HEK293 (cell line): Measurements from ENCODE around the gene NPW.

ENCODE experiments used
- CTCF ChIA-PET: fragments of 350-600 bp; formaldehyde crosslinking; extraction: SDS; loops from one replicate; lab custom pipeline; 2021; ENCODE audit warnings: antibody characterized with exemption; lab: Yijun Ruan, JAX
- POLR2A ChIA-PET: fragments of 300-600 bp; formaldehyde crosslinking; extraction: SDS; loops from one replicate; lab custom pipeline; 2020; ENCODE audit warnings: antibody characterized with exemption, inconsistent platforms; lab: Yijun Ruan, JAX
- H3K27ac ChIP-seq: fragments of 200-500 bp; sonication (Bioruptor generic); 2 replicates; pipeline ENCODE4 v1.5.1; 2014; ENCODE audit warnings: low read depth, low read length, control low read depth, inconsistent platforms; ENCODE audit errors: extremely low read depth
- H3K36me3 ChIP-seq, 2 experiments: fragments of 200-500 bp in 1 of 2; sonication (Bioruptor generic) in 1 of 2; 1 replicate in 1 of 2; 2 replicates in 1 of 2; pipeline ENCODE4 v1.5.1; 2014 to 2017; ENCODE audit warnings: inconsistent platforms in 2 of 2, low read length in 2 of 2; ENCODE audit not compliant: control insufficient read depth in 2 of 2, insufficient read depth in 1 of 2
- H3K4me1 ChIP-seq: fragments of 200-500 bp; sonication (Bioruptor generic); 2 replicates; pipeline ENCODE4 v1.5.1; 2014; ENCODE audit warnings: mild to moderate bottlenecking, low read length, inconsistent platforms; ENCODE audit not compliant: control insufficient read depth, insufficient read depth
- H3K4me3 ChIP-seq: 2 replicates; pipeline ENCODE4 v1.5.1; 2011; ENCODE audit warnings: low read depth, mild to moderate bottlenecking, control low read depth, low read length, moderate library complexity
- H3K9me3 ChIP-seq: fragments of 200-500 bp; sonication (Bioruptor generic); 2 replicates; pipeline ENCODE4 v1.5.1; 2014; ENCODE audit warnings: low read depth, low read length, inconsistent platforms; ENCODE audit not compliant: control insufficient read depth, insufficient read depth
- GLIS2 ChIP-seq: fragments of 450-650 bp; formaldehyde crosslinking; IDR thresholded peaks from 2 replicates; pipeline ENCODE4 v1.5.1; 2016; ENCODE audit warnings: missing biosample characterization, missing genetic modification characterization
- HOXC10 ChIP-seq: sonication (generic); formaldehyde crosslinking; IDR thresholded peaks from 2 replicates; pipeline ENCODE4 v1.8.1; 2023; ENCODE audit warnings: mild to moderate bottlenecking, missing genetic modification reagents
- KLF1 ChIP-seq: fragments of 450-650 bp; formaldehyde crosslinking; IDR thresholded peaks from 2 replicates; pipeline ENCODE4 v1.5.1; 2016; ENCODE audit warnings: missing biosample characterization, missing genetic modification characterization
- RBAK ChIP-seq: fragments of 450-650 bp; formaldehyde crosslinking; IDR thresholded peaks from 2 replicates; pipeline ENCODE4 v1.5.1; 2016; ENCODE audit warnings: missing biosample characterization, missing genetic modification characterization
- REPIN1 ChIP-seq: fragments of 450-650 bp; formaldehyde crosslinking; IDR thresholded peaks from 2 replicates; pipeline ENCODE4 v1.5.1; 2017; ENCODE audit warnings: missing biosample characterization, missing genetic modification characterization, low read depth
- SALL2 ChIP-seq: fragments of 450-650 bp; formaldehyde crosslinking; IDR thresholded peaks from 2 replicates; pipeline ENCODE4 v1.5.0; 2017; ENCODE audit warnings: missing biosample characterization, mild to moderate bottlenecking, missing genetic modification characterization, borderline replicate concordance
- SP2 ChIP-seq: fragments of 450-650 bp; formaldehyde crosslinking; IDR thresholded peaks from 2 replicates; pipeline ENCODE4 v1.5.1; 2016; ENCODE audit warnings: missing biosample characterization, missing genetic modification characterization
- SP3 ChIP-seq: fragments of 450-650 bp; formaldehyde crosslinking; IDR thresholded peaks from 2 replicates; pipeline ENCODE4 v1.5.1; 2016; ENCODE audit warnings: missing biosample characterization, missing genetic modification characterization
- TRIM28 ChIP-seq: IDR thresholded peaks from 2 replicates; pipeline ENCODE4 v1.6.1; 2011; ENCODE audit warnings: low read length, control low read depth, borderline replicate concordance
- ZFP37 ChIP-seq: fragments of 450-650 bp; formaldehyde crosslinking; IDR thresholded peaks from 2 replicates; pipeline ENCODE4 v1.5.1; 2016; ENCODE audit warnings: missing biosample characterization, missing genetic modification characterization
- ZNF140 ChIP-seq: fragments of 450-650 bp; formaldehyde crosslinking; IDR thresholded peaks from 2 replicates; pipeline ENCODE4 v1.5.1; 2016; ENCODE audit warnings: missing biosample characterization, missing genetic modification characterization
- ZNF16 ChIP-seq: fragments of 450-650 bp; formaldehyde crosslinking; IDR thresholded peaks from 2 replicates; pipeline ENCODE4 v1.5.1; 2016; ENCODE audit warnings: low read depth, missing biosample characterization, missing genetic modification characterization
- ZNF2 ChIP-seq: fragments of 450-650 bp; formaldehyde crosslinking; IDR thresholded peaks from 2 replicates; pipeline ENCODE4 v1.5.1; 2016; ENCODE audit warnings: missing biosample characterization, missing genetic modification characterization
- ZNF23 ChIP-seq: fragments of 450-650 bp; formaldehyde crosslinking; IDR thresholded peaks from 2 replicates; pipeline ENCODE4 v1.5.1; 2016; ENCODE audit warnings: missing biosample characterization, missing genetic modification characterization, borderline replicate concordance
- ZNF239 ChIP-seq: fragments of 450-650 bp; formaldehyde crosslinking; IDR thresholded peaks from 2 replicates; pipeline ENCODE4 v1.5.1; 2016; ENCODE audit warnings: missing biosample characterization, missing genetic modification characterization
- ZNF311 ChIP-seq: fragments of 450-650 bp; formaldehyde crosslinking; IDR thresholded peaks from 2 replicates; pipeline ENCODE4 v1.5.1; 2017; ENCODE audit warnings: missing biosample characterization, missing genetic modification characterization, borderline replicate concordance
- ZNF426 ChIP-seq: fragments of 450-650 bp; formaldehyde crosslinking; IDR thresholded peaks from 2 replicates; pipeline ENCODE4 v1.5.1; 2017; ENCODE audit warnings: missing biosample characterization, missing genetic modification characterization, mild to moderate bottlenecking, inconsistent platforms, moderate library complexity
- ZNF654 ChIP-seq: fragments of 450-650 bp; formaldehyde crosslinking; IDR thresholded peaks from 2 replicates; pipeline ENCODE4 v1.5.1; 2016; ENCODE audit warnings: low read depth, missing biosample characterization, missing genetic modification characterization
- TF ChIP-seq, protein P1 (sequence below): fragments of 450-650 bp; formaldehyde crosslinking; optimal IDR thresholded peaks from 2 replicates; pipeline ENCODE3; 2016; ENCODE audit warnings: missing biosample characterization, mild to moderate bottlenecking, missing genetic modification characterization
- TF ChIP-seq, protein P2 (sequence below): fragments of 450-650 bp; formaldehyde crosslinking; IDR thresholded peaks from 2 replicates; pipeline ENCODE4 v1.5.1; 2016; ENCODE audit warnings: missing biosample characterization, missing genetic modification characterization, low read depth
- TF ChIP-seq, protein P3 (sequence below): fragments of 450-650 bp; formaldehyde crosslinking; IDR thresholded peaks from 2 replicates; pipeline ENCODE4 v1.5.1; 2016; ENCODE audit warnings: missing biosample characterization, missing genetic modification characterization

NPW gene

DNA sequence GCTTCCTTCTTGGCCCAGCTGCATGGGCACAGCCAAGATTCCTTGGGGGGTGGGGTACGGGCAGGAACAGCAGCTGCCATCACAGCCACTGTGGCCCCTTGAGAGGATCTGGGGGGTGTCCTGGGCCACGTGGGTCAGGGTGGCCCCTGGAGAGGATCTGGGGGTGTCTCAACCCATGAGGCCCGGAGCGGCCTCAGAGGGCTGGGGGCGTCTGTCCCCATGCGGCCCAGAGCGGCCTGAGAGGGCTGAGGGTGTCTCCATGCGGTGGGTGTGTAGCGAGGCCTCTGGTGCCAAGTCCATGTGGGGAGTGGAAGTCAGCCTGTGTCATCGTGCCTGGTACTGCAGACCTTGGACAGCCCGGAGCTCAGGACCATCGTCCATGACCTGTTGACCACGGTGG is 41.9 kb downstream of the NPW start:
- CTCF ChIA-PET, result no interaction called here

DNA sequence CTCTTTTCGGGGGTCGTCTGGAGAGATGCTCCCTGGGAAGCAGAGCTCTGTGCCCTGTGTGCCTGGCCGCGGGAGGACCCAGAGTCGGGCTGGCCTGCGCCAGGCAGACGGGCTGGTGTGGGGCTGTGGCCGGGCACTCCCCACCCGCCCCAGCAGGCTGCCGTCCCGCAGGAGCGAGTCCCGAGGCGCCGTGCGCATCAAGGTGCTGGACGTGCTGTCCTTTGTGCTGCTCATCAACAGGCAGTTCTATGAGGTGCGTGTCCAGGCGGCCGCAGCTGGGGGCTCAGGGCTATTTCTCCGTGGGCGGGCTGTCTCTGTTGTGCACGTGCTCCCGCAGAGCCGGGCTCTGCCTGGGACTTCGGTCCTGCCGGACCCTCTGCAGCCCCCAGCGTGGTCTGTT is 43.2 kb downstream of the NPW start:
- no peak for TF ChIP-seq ZNF2 (tag by site-specific recombination)
- TF ChIP-seq RBAK (tag by site-specific recombination), result no peak
- TF ChIP-seq, protein P1, sequence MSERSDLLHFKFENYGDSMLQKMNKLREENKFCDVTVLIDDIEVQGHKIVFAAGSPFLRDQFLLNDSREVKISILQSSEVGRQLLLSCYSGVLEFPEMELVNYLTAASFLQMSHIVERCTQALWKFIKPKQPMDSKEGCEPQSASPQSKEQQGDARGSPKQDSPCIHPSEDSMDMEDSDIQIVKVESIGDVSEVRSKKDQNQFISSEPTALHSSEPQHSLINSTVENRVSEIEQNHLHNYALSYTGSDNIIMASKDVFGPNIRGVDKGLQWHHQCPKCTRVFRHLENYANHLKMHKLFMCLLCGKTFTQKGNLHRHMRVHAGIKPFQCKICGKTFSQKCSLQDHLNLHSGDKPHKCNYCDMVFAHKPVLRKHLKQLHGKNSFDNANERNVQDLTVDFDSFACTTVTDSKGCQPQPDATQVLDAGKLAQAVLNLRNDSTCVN (tag by site-specific recombination), result no peak
- TF ChIP-seq REPIN1 (tag by site-specific recombination), result no peak
- no peak for TF ChIP-seq GLIS2 (tag by site-specific recombination)
- TF ChIP-seq ZFP37 (tag by site-specific recombination), result no peak
- no peak for TF ChIP-seq SALL2 (tag by site-specific recombination)
- no peak for TF ChIP-seq ZNF239
- no peak for TF ChIP-seq SP2 (tag by site-specific recombination)
- TF ChIP-seq ZNF654 (tag by site-specific recombination), result no peak
- no peak for TF ChIP-seq ZNF16
- TF ChIP-seq TRIM28, result no peak
- TF ChIP-seq SP3 (tag by site-specific recombination), result no peak
- no peak for TF ChIP-seq ZNF426 (tag by site-specific recombination)
- TF ChIP-seq, protein P2, sequence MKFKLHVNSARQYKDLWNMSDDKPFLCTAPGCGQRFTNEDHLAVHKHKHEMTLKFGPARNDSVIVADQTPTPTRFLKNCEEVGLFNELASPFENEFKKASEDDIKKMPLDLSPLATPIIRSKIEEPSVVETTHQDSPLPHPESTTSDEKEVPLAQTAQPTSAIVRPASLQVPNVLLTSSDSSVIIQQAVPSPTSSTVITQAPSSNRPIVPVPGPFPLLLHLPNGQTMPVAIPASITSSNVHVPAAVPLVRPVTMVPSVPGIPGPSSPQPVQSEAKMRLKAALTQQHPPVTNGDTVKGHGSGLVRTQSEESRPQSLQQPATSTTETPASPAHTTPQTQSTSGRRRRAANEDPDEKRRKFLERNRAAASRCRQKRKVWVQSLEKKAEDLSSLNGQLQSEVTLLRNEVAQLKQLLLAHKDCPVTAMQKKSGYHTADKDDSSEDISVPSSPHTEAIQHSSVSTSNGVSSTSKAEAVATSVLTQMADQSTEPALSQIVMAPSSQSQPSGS (tag by site-specific recombination), result no peak
- TF ChIP-seq ZNF23 (tag by site-specific recombination), result no peak
- TF ChIP-seq, protein P3, sequence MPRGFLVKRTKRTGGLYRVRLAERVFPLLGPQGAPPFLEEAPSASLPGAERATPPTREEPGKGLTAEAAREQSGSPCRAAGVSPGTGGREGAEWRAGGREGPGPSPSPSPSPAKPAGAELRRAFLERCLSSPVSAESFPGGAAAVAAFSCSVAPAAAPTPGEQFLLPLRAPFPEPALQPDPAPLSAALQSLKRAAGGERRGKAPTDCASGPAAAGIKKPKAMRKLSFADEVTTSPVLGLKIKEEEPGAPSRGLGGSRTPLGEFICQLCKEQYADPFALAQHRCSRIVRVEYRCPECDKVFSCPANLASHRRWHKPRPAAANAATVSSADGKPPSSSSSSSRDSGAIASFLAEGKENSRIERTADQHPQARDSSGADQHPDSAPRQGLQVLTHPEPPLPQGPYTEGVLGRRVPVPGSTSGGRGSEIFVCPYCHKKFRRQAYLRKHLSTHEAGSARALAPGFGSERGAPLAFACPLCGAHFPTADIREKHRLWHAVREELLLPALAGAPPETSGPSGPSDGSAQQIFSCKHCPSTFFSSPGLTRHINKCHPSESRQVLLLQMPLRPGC (tag by site-specific recombination), result no peak
- TF ChIP-seq ZNF311, result no peak
- TF ChIP-seq HOXC10 (CRISPR knock-in tag), result no peak
- no peak for TF ChIP-seq KLF1 (tag by site-specific recombination)
- TF ChIP-seq, all 188 proteins: peak for 0
- ChIA-PET POLR2A (interaction anchor here (1.9 kb wide), 1 partner anchor 92 kb away, joined by 8 read pairs; the partner anchor contains the start of gene TRAF7), CTCF (no interaction called here)
- H3K9me3 ChIP-seq, result no peaks in the 10 kb centered on the region
- H3K4me3 ChIP-seq, result no peak overlapping the region
- H3K27ac ChIP-seq, result no peak overlapping the region
- H3K4me1 ChIP-seq, result no peaks in the 10 kb centered on the region
- H3K36me3 ChIP-seq, result peaks cover 11 to 78% of the 10 kb centered on the region in 2 experiments; a peak in 2 of 3 replicates

More for the DNA sequence above, 41.9 kb downstream of the NPW start:
- POLR2A ChIA-PET, result interaction anchor here (1.9 kb wide), 1 partner anchor 94 kb away, joined by 8 read pairs; the partner anchor contains the start of gene TRAF7
- no peaks in the 10 kb centered on the region for H3K4me1 ChIP-seq
- H3K27ac ChIP-seq, result no peak overlapping the region
- H3K36me3 ChIP-seq, result peaks cover 4 to 77% of the 10 kb centered on the region in 2 experiments; a peak in 2 of 3 replicates
- H3K4me3 ChIP-seq, result no peak overlapping the region
- no peaks in the 10 kb centered on the region for H3K9me3 ChIP-seq
- no peak for TF ChIP-seq ZNF140 (tag by site-specific recombination)
